Left lung (tissue), 10 donors: ENCODE measurements around the gene ADGRL4. TPM values are rescaled to one million over a fixed set of nuclear protein-coding genes. Genes with fewer than 3 reads are reported as not detected.

ENCODE experiments used
- ATAC-seq: fragments of 200-7000 bp; cut with Tn5 transposase; one replicate; pipeline ENCODE4 v1.9.1; 2020; ENCODE audit warnings: moderate library complexity
- DNase-seq, 4 donors: peaks; one replicate each; pipeline ENCODE4 v3.0.0-alpha.2; 2013 to 2020
- H3K27ac ChIP-seq, 2 donors: fragments of 200-600 bp; sonication (generic) in 1 of 2; one replicate each; pipeline versions ENCODE4 v1.5.0 to v1.8.0; 2020 to 2021
- H3K27me3 ChIP-seq, 2 donors: fragments of 200-600 bp; sonication (generic) in 1 of 2; one replicate each; pipeline versions ENCODE4 v1.5.0 to v1.8.0; 2020 to 2021
- H3K36me3 ChIP-seq, 2 donors: fragments of 200-600 bp; sonication (generic) in 1 of 2; one replicate each; pipeline versions ENCODE4 v1.5.0 to v1.8.0; 2020 to 2021
- H3K4me1 ChIP-seq, 2 donors: fragments of 200-600 bp; one replicate each; pipeline ENCODE4 v1.8.0; 2021
- H3K4me3 ChIP-seq, 2 donors: fragments of 200-600 bp; sonication (generic) in 1 of 2; one replicate each; pipeline versions ENCODE4 v1.5.0 to v1.8.0; 2020 to 2021; ENCODE audit warnings: mild to moderate bottlenecking in 1 of 2
- H3K9me3 ChIP-seq, 2 donors: fragments of 200-600 bp; sonication (generic) in 1 of 2; one replicate each; pipeline versions ENCODE4 v1.5.0 to v1.8.0; 2020 to 2021
- intact Hi-C, 2 donors: fragments of 100-400 bp; cut with DNase I; formaldehyde crosslinking; loops; one replicate each; pipeline versions ENCODE4 v1.11.2 to v1.14.2; 2022
- polyA plus RNA-seq, 6 donors: library from polyadenylated mRNA; unstranded; fragments of 120-200 nt; gene quantifications; one replicate each; pipeline ENCODE4 v1.2.1, GENCODE V29; 2013; ENCODE audit not compliant: insufficient read length in 6 of 6
- total RNA-seq, 2 donors: library from RNA; stranded (reverse); fragmentation: NEBNext Ultra II Directional; extraction: Animal tissue kit (Norgen Biotek cat#: 25700); gene quantifications; one replicate each; pipeline ENCODE4 v1.2.1, GENCODE V29; 2021
- TF ChIP-seq, protein P1 (sequence below), 2 donors: fragments of 200-600 bp; sonication (generic) in 1 of 2; IDR thresholded peaks; one replicate each; pipeline versions ENCODE4 v1.5.0 to v1.8.0; 2021; ENCODE audit warnings: antibody characterized with exemption in 2 of 2
- donor health status: DM: no; HTN: yes; CAD: no.
- donor health status: DM: no; HTN: no; CAD: no.

Gene ADGRL4
- total and polyA plus RNA-seq, 8 donors, result 11.8 to 20.4 (median 12.7) TPM

DNA sequence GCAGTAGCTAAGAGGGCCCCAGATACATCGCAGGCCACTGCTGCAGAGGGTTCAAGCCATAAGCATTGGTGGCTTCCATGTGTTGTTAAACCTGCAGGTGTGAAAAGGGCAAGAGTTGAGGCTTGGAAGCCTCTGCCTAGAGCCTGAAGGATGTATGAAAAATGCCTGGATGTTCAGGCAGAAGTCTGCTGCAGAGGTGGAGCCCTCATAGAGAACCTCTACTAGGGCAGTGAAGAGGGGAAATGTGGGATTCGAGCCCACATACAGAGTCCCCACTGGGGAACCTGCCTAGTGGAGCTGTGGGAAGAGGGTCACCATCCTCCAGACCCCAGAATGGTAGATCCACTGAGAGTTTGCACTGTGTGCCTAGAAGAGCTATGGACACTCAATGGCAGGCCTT lies 30.6 kb upstream of the ADGRL4 start:
- H3K9me3 ChIP-seq, result peaks cover 0 to 18% of the 10 kb centered on the region in 2 donors
- H3K27me3 ChIP-seq, result no peaks in the 10 kb centered on the region
- H3K27ac ChIP-seq, result no peak overlapping the region
- no peak for ATAC-seq
- no peak for DNase-seq
- intact Hi-C loops, result no loop called here
- TF ChIP-seq, protein P1, sequence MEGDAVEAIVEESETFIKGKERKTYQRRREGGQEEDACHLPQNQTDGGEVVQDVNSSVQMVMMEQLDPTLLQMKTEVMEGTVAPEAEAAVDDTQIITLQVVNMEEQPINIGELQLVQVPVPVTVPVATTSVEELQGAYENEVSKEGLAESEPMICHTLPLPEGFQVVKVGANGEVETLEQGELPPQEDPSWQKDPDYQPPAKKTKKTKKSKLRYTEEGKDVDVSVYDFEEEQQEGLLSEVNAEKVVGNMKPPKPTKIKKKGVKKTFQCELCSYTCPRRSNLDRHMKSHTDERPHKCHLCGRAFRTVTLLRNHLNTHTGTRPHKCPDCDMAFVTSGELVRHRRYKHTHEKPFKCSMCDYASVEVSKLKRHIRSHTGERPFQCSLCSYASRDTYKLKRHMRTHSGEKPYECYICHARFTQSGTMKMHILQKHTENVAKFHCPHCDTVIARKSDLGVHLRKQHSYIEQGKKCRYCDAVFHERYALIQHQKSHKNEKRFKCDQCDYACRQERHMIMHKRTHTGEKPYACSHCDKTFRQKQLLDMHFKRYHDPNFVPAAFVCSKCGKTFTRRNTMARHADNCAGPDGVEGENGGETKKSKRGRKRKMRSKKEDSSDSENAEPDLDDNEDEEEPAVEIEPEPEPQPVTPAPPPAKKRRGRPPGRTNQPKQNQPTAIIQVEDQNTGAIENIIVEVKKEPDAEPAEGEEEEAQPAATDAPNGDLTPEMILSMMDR (IDR thresholded peaks at IDR 0.05), result no peak
- no peaks in the 10 kb centered on the region for H3K4me1 ChIP-seq
- no peak overlapping the region for H3K4me3 ChIP-seq
- H3K36me3 ChIP-seq, result no peaks in the 10 kb centered on the region

DNA sequence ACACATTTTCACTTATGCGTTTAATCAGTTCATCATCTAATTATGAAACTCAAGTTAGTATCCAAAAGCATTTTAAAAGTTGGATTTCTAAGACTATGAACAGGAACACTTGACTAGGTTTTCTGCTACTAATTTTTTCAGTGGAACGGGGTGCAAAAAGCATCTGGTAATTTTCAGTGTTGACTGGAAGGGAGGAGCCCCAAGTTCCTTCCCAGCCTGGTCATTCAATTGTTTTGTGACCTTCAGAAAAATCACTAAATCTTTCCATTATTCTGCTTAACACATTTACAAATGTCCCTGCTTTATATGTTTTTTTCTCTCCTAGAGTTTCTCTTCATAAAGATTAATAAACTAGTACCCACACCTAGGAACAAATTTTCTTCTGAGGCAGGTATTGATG lies 6.0 kb upstream of the ADGRL4 start:
- no peak for ATAC-seq
- H3K36me3 ChIP-seq, result no peaks in the 10 kb centered on the region
- DNase-seq, result no peak
- no peak overlapping the region for H3K27ac ChIP-seq
- no peaks in the 10 kb centered on the region for H3K4me1 ChIP-seq
- H3K27me3 ChIP-seq, result no peaks in the 10 kb centered on the region
- H3K4me3 ChIP-seq, result no peak overlapping the region
- no peaks in the 10 kb centered on the region for H3K9me3 ChIP-seq
- intact Hi-C loops, result no loop called here
- TF ChIP-seq, protein P1 (IDR thresholded peaks at IDR 0.05), result no peak

DNA sequence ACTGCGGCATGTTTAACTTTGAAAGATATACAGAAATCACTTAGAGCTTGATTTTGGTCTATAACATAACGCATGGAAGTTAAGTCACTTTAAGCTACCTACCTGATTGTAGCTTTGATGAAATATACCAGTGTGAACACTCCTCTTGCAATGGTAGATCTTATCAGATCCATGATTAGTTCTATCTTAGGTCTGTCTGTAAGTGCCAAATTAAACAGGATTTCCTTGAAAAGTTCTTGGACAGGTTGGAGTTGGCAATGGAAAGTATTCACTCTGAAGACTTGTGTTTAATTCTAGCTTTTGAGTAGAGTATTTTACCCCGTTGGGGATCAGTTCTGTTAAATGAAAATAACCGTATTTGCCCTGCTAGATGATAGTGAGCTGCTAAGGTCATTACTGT lies 4.1 kb upstream of the ADGRL4 start:
- no peaks in the 10 kb centered on the region for H3K9me3 ChIP-seq
- no peak overlapping the region for H3K4me3 ChIP-seq
- no peak for ATAC-seq
- no peaks in the 10 kb centered on the region for H3K4me1 ChIP-seq
- intact Hi-C loops, result no loop called here
- no peak for DNase-seq
- peaks cover 0 to 7% of the 10 kb centered on the region in 2 donors for H3K27me3 ChIP-seq
- TF ChIP-seq, protein P1 (IDR thresholded peaks at IDR 0.05), result no peak
- no peak overlapping the region for H3K27ac ChIP-seq
- H3K36me3 ChIP-seq, result no peaks in the 10 kb centered on the region

DNA sequence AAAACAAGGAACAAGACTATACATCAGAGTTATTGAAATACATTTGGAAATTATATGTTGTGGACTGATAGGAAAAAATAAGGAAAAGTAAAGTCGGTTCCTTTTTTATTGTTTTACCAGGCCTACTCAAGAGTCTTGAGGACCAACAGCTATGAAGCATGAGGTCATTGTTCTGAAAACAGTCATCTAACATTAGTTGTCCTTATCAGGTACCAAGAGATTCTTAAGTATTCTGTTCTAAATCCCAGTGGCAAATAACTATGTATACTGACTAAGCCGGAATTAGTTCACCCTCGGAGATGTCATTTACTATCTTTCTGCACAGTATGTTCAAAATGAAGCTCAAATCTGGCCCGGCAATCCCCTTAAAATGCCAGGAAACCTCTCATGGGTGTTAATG lies 585 bp downstream of the ADGRL4 start:
- peak overlapping the region; percentile 65 to 72 for H3K27ac ChIP-seq
- H3K4me1 ChIP-seq, result no peaks in the 10 kb centered on the region
- peak overlapping the region in 1 of 2 donors; percentile 43 for H3K4me3 ChIP-seq
- intact Hi-C loops, result no loop called here
- no peak for DNase-seq
- TF ChIP-seq, protein P1 (IDR thresholded peaks at IDR 0.05), result no peak
- H3K36me3 ChIP-seq, result no peaks in the 10 kb centered on the region
- no peaks in the 10 kb centered on the region for H3K9me3 ChIP-seq
- ATAC-seq, result no peak
- H3K27me3 ChIP-seq, result peaks cover 0 to 7% of the 10 kb centered on the region in 2 donors

DNA sequence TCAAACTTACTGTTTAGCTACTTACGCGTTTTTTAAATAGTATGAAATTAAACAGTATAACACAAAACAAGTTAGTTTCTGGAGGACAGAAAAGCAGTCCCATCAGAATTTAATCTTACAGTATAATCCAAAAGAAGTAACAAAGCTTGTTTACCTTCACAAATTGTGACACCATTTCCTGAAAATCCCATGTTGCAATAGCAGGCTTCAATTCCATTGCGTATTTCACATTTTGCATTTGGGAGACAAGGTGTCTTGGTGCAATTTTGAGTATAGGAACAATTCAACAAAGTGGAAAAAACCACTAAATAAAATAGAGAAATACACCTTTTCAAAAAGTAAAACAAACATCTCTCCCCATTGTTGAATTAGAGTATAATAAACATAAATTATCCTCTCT lies 1.6 kb downstream of the ADGRL4 start:
- H3K27me3 ChIP-seq, result peaks cover 0 to 7% of the 10 kb centered on the region in 2 donors
- intact Hi-C loops, result no loop called here
- no peaks in the 10 kb centered on the region for H3K36me3 ChIP-seq
- H3K27ac ChIP-seq, result no peak overlapping the region
- ATAC-seq (no peak), DNase-seq (no peak)
- peak overlapping the region in 1 of 2 donors; percentile 43 for H3K4me3 ChIP-seq
- no peaks in the 10 kb centered on the region for H3K9me3 ChIP-seq
- TF ChIP-seq, protein P1 (IDR thresholded peaks at IDR 0.05), result no peak
- no peaks in the 10 kb centered on the region for H3K4me1 ChIP-seq
